Keratinocyte (primary cell): Measurements from ENCODE around the gene AOC1. TPM values are rescaled to one million over a fixed set of nuclear protein-coding genes. Genes with fewer than 3 reads are reported as not detected.

Source experiments
- DNase-seq: peaks from one replicate; pipeline ENCODE4 v3.0.0-alpha.2; 2011; ENCODE audit warnings: low read depth, missing footprints, low spot score
- FAIRE-seq: peaks from 2 replicates; lab custom pipeline; 2011; peaks lifted over from hg19 to GRCh38; lab: Jason Lieb, UNC
- H2AFZ ChIP-seq: 2 replicates; pipeline ENCODE4 v1.6.0; 2012; ENCODE audit warnings: low read length, control low read depth, inconsistent platforms; ENCODE audit not compliant: control insufficient read depth
- H3K27ac ChIP-seq: 2 replicates; pipeline ENCODE4 v1.5.1; 2011; ENCODE audit warnings: low read length; ENCODE audit not compliant: control insufficient read depth, insufficient read depth
- H3K27me3 ChIP-seq: 3 replicates; pipeline ENCODE4 v1.6.0; 2011; ENCODE audit warnings: low read length; ENCODE audit not compliant: control insufficient read depth, insufficient read depth; ENCODE audit errors: extremely low read depth
- H3K36me3 ChIP-seq, 2 experiments: 2 replicates in 1 of 2; 3 replicates in 1 of 2; pipeline ENCODE4 v1.5.1; 2011; ENCODE audit warnings: low read length in 2 of 2, mild to moderate bottlenecking in 1 of 2; ENCODE audit not compliant: control insufficient read depth in 2 of 2, insufficient read depth in 2 of 2; ENCODE audit errors: extremely low read depth in 1 of 2
- H3K4me1 ChIP-seq: 3 replicates; pipeline ENCODE4 v1.5.1; 2011; ENCODE audit warnings: low read length; ENCODE audit not compliant: control insufficient read depth, insufficient read depth; ENCODE audit errors: extremely low read depth
- H3K4me2 ChIP-seq: 3 replicates; pipeline ENCODE4 v1.6.0; 2011; ENCODE audit warnings: low read depth, low read length; ENCODE audit not compliant: control insufficient read depth, insufficient read depth; ENCODE audit errors: extremely low read depth
- H3K4me3 ChIP-seq, 3 experiments: fragments of 200-600 bp in 1 of 3; sonication (generic) in 1 of 3; 2 replicates in 2 of 3; 3 replicates in 1 of 3; pipeline ENCODE4 v1.5.1; 2011 to 2016; ENCODE audit warnings: low read length in 3 of 3, mild to moderate bottlenecking in 3 of 3, control low read depth in 2 of 3, inconsistent platforms in 1 of 3, low read depth in 1 of 3, mixed read lengths in 1 of 3, mixed run types in 1 of 3, moderate library complexity in 1 of 3; ENCODE audit not compliant: control insufficient read depth in 2 of 3, insufficient read depth in 2 of 3; ENCODE audit errors: extremely low read depth in 1 of 3
- H3K79me2 ChIP-seq: 2 replicates; pipeline ENCODE4 v1.6.0; 2012; ENCODE audit warnings: low read length; ENCODE audit not compliant: control insufficient read depth, insufficient read depth
- H3K9ac ChIP-seq: 3 replicates; pipeline ENCODE4 v1.6.0; 2011; ENCODE audit warnings: low read length; ENCODE audit not compliant: control insufficient read depth, insufficient read depth; ENCODE audit errors: extremely low read depth
- H3K9me1 ChIP-seq: 3 replicates; pipeline ENCODE4 v1.6.0; 2011; ENCODE audit warnings: low read length; ENCODE audit not compliant: control insufficient read depth, insufficient read depth; ENCODE audit errors: extremely low read depth
- H3K9me3 ChIP-seq: 2 replicates; pipeline ENCODE4 v1.5.1; 2012; ENCODE audit warnings: low read depth, low read length; ENCODE audit not compliant: control insufficient read depth
- H4K20me1 ChIP-seq: 3 replicates; pipeline ENCODE4 v1.6.0; 2011; ENCODE audit warnings: low read length; ENCODE audit not compliant: control insufficient read depth, insufficient read depth; ENCODE audit errors: extremely low read depth
- EZH2 ChIP-seq: IDR thresholded peaks from one replicate; pipeline ENCODE4 v1.6.1; 2012; ENCODE audit warnings: inconsistent platforms, mild to moderate bottlenecking, low read length, moderate library complexity
- dilution Hi-C: fragments of 300-500 bp; cut with MboI; formaldehyde crosslinking; loops from one replicate; pipeline ENCODE4 v1.7.0; 2020; ENCODE audit warnings: low sequenced_read_pairs; ENCODE audit not compliant: extremely low pct_ligation_motif_present
- polyA plus RNA-seq, 5 experiments: library from polyadenylated mRNA; depleted of rRNA in 3 of 5; stranded (reverse) in 3 of 5; stranded (forward) in 1 of 5; unstranded in 1 of 5; fragments of >200 nt; gene quantifications; 1 replicate in 1 of 5; 2 replicates in 3 of 5; 3 replicates in 1 of 5; pipeline versions ENCODE4 v1.2.1 to v1.2.3, GENCODE V29; 2011 to 2012; ENCODE audit warnings: missing spikeins in 2 of 5, low read depth in 1 of 5, low replicate concordance in 1 of 5
- TF ChIP-seq, protein P1 (sequence below), 3 experiments: IDR thresholded peaks in 1 of 3; conservative IDR thresholded peaks in 1 of 3; optimal IDR thresholded peaks in 1 of 3; 2 replicates in 2 of 3; 3 replicates in 1 of 3; pipeline versions ENCODE3 to v1.5.1; 2011; ENCODE audit warnings: low read length in 3 of 3, mild to moderate bottlenecking in 3 of 3, moderate library complexity in 2 of 3, control low read depth in 1 of 3, inconsistent platforms in 1 of 3; ENCODE audit not compliant: insufficient read depth in 2 of 3; ENCODE audit errors: extremely low read depth in 1 of 3

Gene AOC1
- polyA plus RNA-seq, 1 donor (not counting 4 experiments of a cell fraction or from before 2014, with no cell fraction given) = not detected

DNA sequence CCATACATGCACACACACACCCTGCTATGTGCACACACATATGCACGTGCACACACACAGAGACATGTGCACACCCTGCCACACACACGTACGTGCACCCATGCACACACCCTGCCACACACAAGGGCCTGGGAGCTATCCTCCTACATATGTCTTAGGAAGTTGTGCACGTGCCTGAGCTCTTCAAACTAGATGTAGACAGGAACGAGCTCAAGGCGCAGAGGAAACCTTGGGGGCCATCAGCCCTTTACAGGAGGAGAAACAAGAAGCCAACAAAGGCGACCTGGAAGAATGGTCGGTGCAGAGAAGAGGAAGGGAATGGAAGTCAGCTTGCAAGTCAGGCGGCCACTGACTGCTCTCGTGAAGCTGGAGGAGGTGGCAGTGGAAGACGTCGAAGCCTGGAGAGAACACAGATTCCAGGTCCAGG lies 58.7 kb downstream of the AOC1 start:
- DNase-seq (no peak), FAIRE-seq (no peak)
- no peaks in the 10 kb centered on the region for H3K9me3 ChIP-seq
- no peak overlapping the region for H3K4me3 ChIP-seq
- no peak overlapping the region for H3K4me2 ChIP-seq
- no peak overlapping the region for H3K9ac ChIP-seq
- no peaks in the 10 kb centered on the region for H3K79me2 ChIP-seq
- H3K27me3 ChIP-seq = peaks cover 5% of the 10 kb centered on the region
- H3K9me1 ChIP-seq = no peaks in the 10 kb centered on the region
- H3K36me3 ChIP-seq = no peaks in the 10 kb centered on the region
- dilution Hi-C loops = no loop called here
- TF ChIP-seq EZH2 = no peak
- TF ChIP-seq, protein P1, sequence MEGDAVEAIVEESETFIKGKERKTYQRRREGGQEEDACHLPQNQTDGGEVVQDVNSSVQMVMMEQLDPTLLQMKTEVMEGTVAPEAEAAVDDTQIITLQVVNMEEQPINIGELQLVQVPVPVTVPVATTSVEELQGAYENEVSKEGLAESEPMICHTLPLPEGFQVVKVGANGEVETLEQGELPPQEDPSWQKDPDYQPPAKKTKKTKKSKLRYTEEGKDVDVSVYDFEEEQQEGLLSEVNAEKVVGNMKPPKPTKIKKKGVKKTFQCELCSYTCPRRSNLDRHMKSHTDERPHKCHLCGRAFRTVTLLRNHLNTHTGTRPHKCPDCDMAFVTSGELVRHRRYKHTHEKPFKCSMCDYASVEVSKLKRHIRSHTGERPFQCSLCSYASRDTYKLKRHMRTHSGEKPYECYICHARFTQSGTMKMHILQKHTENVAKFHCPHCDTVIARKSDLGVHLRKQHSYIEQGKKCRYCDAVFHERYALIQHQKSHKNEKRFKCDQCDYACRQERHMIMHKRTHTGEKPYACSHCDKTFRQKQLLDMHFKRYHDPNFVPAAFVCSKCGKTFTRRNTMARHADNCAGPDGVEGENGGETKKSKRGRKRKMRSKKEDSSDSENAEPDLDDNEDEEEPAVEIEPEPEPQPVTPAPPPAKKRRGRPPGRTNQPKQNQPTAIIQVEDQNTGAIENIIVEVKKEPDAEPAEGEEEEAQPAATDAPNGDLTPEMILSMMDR (optimal IDR thresholded peaks at IDR 0.05 in 1 of 3, IDR thresholded peaks at IDR 0.05 in 1 of 3, conservative IDR thresholded peaks at IDR 0.05 in 1 of 3; ENCODE audit: extremely low read depth in 1 of 3, insufficient read depth in 2 of 3, low read length in 3 of 3) = no peak
- H4K20me1 ChIP-seq = no peaks in the 10 kb centered on the region
- H2AFZ ChIP-seq = no peak overlapping the region
- H3K4me1 ChIP-seq = no peaks in the 10 kb centered on the region
- no peak overlapping the region for H3K27ac ChIP-seq

Other genes with a start within 250 kb of the AOC1 start
- gene GIMAP6, start 220.1 kb upstream of the AOC1 start, polyA plus RNA-seq = 0.09 to 0.16 TPM (median 0.12 TPM) in 3 replicates
- gene GIMAP2, start 166.8 kb upstream of the AOC1 start, polyA plus RNA-seq = 1.7 to 3.2 TPM (median 2.5 TPM) in 3 replicates
- not detected in 3 replicates for gene GIMAP1, start 135.9 kb upstream of the AOC1 start, polyA plus RNA-seq
- gene GIMAP5, start 115.1 kb upstream of the AOC1 start, polyA plus RNA-seq = not detected in 3 replicates
- gene TMEM176B, start 52.2 kb upstream of the AOC1 start, polyA plus RNA-seq = not detected in 3 replicates
- not detected in 3 replicates for gene TMEM176A, start 51.7 kb upstream of the AOC1 start, polyA plus RNA-seq
- gene KCNH2, start 125.8 kb downstream of the AOC1 start, polyA plus RNA-seq = 0.03 TPM in 1 of 3 replicates, not detected in the others
- 0.77 to 1.2 TPM (median 0.95 TPM) in 3 replicates for gene NOS3, start 138.5 kb downstream of the AOC1 start, polyA plus RNA-seq
- gene ATG9B, start 172.0 kb downstream of the AOC1 start, polyA plus RNA-seq = 0.12 to 0.21 TPM (median 0.19 TPM) in 3 replicates
- gene ABCB8, start 175.9 kb downstream of the AOC1 start, polyA plus RNA-seq = 15.5 to 25.2 TPM (median 24.6 TPM) in 3 replicates
- 0.24 to 0.97 TPM (median 0.35 TPM) in 3 replicates for gene ASIC3, start 196.0 kb downstream of the AOC1 start, polyA plus RNA-seq
- 19.3 to 26.3 TPM (median 22.8 TPM) in 3 replicates for gene CDK5, start 205.4 kb downstream of the AOC1 start, polyA plus RNA-seq
- 33.8 to 49.5 TPM (median 45.7 TPM) in 3 replicates for gene SLC4A2, start 207.1 kb downstream of the AOC1 start, polyA plus RNA-seq
- 27.2 to 39.3 TPM (median 31.4 TPM) in 3 replicates for gene FASTK, start 228.3 kb downstream of the AOC1 start, polyA plus RNA-seq
- gene TMUB1, start 231.0 kb downstream of the AOC1 start, polyA plus RNA-seq = 12.2 to 22.3 TPM (median 14.6 TPM) in 3 replicates
- gene AGAP3, start 234.0 kb downstream of the AOC1 start, polyA plus RNA-seq = 64.3 to 96.7 TPM (median 83.2 TPM) in 3 replicates